ENCODE measurements around the gene PSD2.

PSD2 gene

DNA sequence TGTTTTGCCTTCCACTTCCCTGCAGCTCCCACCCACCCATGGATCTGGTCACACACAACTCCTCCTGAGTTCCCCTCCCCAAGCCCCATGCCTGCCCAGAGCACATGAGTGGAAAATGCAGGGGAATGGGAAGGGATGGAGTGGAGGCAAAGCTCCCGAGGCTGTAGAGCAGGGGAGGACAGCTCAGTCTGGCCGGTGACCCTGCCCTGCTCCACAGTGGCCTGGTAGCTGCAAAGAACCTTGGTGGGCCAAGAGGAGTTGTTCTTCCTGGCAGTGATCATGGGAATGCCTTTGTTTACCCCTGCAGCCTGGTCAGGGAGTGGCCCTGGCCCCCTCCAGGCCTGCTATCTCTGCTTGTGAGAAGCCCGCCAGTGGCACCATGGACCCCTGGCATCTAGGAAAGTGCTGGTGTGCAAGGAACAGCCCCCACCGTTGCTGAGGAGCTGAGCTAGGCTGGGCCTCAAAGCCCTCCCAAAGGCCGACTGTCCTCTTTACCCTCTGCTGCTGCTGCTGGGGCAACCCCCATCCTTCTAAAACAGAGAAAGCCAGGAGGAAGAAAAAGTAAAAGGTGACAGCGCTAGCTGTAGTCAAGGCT lies 60.4 kb downstream of the PSD2 start:
- DNase-seq (ENCODE audit: low read depth): no peak

DNA sequence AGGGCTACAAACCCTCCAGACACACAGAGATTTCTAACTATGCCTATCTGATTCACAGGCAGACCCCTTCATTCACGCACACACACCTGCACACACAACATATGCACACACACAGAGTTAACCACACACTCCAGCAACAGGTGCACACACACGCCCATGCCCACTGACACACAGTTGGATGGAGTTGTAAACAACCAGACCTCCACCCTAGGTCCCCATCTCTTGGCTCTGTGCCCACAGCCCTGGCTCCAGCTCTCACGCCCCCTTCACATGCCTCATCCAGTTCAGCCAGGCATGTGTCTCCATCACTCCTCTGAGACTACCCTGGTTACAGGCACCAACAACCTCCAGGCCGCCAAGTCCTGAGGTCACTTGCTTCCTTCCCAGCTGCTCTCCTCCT lies 61.1 kb downstream of the PSD2 start:
- DNase-seq (ENCODE audit: low read depth): no peak

GRCh38 chr5:139859013-139859412 lies 63.4 kb downstream of the PSD2 start:
- DNase-seq (ENCODE audit: low read depth): no peak

DNA sequence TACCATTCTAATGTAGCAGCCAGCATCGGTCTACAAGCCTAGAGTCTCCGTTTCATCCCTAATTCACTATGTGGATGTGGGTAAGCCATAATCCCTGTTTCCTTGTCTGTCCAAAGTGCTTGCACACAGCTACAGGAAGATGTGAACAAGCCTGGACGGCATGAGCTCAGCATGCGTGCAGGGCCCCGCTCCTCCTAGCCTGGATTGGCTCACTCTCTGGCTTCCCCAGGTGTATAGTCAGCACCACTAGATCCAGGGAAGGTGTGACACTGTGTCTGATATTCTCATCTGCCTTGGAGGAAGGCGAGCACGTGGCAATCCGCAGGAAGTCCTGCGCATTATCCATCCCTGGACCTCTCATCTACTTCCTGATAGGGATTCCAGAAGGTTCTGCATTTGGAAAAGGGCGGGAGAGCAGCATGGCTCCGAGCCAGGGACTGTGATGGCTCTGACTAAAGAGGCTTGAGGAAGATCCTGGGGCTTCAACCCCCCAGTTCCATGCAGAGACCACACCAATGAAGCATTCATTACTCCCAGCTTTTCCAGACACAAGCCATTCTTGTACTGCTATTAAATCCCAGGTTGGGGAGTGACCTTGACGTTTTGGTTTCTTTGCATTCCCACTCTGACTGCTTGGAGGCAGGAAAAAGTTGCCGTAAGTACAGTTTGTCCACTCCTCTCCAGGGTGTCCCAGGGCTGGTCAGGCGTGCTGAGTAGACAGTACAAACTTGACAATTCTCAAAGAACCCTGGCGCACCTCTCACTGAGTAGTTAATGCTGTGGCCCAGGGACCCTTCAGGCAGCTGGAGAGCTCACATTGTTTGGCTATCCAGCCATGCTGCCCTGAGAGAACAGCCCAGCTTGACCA lies 65.6 kb downstream of the PSD2 start:
- no peak for DNase-seq (ENCODE audit: low read depth)

DNA sequence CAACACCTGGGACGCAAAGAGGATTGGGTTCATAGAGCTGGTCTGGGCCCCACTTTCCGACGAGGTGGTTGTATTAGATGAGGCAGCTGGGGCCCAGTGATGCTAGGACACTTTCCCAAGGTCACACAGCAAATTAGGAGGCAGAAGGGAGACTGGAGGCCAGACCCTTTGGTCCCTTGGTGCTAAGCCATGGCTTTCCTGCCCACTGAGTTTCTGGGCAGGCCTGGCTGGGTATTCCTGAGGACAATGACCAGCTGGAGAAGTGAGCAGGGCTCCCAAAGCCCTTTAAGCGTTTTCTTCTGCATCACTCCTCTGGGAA lies 66.2 kb downstream of the PSD2 start:
- DNase-seq (ENCODE audit: low read depth): no peak

GRCh38 chr5:139862313-139862712 lies 66.7 kb downstream of the PSD2 start:
- no peak for DNase-seq (ENCODE audit: low read depth)

DNA sequence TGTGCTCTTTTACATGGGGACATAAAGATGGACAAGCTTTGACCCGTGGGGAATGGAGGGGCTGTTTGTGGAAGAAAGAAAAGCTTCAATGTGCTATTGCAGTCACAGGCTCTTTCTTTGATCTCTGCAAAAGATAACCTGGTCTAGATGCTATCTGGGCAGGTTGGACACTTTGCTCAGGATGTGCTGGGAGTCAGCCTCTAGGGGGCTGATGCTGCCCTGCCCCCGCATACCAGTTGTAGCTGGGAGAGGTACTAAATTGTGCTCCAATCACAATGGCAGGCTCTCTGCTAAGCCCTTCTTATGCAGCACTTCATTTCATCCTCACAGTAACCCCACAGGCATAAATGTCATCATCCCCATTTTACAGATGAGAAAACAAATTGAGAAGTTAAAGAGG lies 67.2 kb downstream of the PSD2 start:
- no peak for DNase-seq (ENCODE audit: low read depth)

GRCh38 chr5:139863361-139863760 lies 67.8 kb downstream of the PSD2 start:
- DNase-seq (ENCODE audit: low read depth): no peak

GRCh38 chr5:139863855-139864558 lies 68.4 kb downstream of the PSD2 start:
- peak; percentile 20 for DNase-seq (ENCODE audit: low read depth)

DNA sequence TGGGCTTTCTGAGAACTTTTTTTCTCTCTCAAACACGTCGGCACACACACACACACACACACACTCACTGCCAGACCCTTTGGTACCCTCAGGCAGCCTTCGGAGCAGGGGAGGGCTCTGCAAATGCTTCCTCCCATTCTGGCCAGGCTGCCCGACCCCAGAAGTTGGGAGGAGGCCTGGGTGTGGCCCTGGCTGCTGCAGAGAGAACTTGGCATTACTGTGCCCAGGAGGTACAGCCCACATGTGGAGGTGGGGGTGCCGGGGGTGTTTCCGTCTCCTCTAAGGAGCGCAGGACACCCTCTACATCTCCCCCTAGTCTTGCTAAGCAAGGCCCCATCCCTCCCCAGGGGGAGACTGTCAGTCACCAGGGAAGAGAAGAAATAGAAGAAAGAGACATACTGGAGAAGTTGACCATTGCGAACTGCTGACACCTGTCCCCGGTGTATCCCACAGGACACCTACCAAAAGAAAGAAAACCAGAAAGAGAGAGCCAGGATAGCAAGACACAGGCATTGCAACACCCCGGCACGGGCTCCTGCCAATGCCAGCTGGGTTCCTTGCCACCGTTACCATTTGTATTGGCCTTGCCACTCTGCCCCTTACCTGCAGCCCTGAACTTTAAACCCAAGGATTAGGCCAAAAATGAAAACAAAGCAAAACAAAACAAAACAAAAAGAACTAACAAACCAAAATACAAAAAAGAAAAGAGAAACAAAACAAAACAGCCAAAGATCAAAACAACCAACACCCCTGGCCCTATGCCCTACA lies 69.3 kb downstream of the PSD2 start:
- DNase-seq (ENCODE audit: low read depth): no peak

DNA sequence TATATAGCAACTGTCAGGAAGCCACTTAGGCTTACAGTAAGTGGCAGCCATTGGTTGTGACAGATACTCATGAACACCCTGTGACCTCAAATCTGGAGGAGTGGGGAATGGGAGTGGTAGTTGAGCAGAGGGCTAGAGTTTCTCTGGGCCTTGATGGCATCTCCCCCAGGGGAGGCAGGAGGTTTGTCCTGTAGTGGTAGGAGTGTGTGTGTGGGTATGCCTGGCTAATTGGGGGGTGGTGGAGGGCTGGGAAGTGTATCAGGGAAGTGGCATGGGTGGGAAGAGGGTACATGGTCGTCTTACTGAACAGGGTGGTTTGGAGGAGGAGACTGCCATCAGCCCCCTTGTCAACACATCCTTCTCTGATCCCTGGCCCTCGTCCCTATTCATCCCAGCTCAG lies 71.5 kb downstream of the PSD2 start:
- no peak for DNase-seq (ENCODE audit: low read depth)

DNA sequence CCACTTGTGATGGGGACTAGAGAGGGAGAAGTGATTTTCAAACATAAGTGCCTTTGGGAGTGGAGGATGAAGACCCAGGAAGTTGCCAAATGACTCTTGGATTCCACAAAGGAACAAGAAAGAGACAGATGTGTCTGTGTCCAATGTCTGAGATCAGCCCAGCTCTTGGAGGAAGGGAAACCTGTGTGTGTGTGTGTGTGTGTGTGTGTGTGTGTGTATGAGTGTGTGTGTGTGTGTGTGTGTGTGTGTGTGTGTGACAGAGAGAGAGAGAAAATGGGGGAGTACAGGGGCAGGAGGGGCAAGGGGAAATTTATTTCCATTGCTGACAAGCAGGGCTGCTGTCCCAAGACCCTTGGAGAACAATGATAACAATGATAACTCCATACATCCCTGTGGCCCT lies 72.0 kb downstream of the PSD2 start:
- DNase-seq (ENCODE audit: low read depth): no peak

- no peak for DNase-seq (ENCODE audit: low read depth)
These were observed 73.6 kb downstream of the PSD2 start for GRCh38 chr5:139869042-139869790.

DNA sequence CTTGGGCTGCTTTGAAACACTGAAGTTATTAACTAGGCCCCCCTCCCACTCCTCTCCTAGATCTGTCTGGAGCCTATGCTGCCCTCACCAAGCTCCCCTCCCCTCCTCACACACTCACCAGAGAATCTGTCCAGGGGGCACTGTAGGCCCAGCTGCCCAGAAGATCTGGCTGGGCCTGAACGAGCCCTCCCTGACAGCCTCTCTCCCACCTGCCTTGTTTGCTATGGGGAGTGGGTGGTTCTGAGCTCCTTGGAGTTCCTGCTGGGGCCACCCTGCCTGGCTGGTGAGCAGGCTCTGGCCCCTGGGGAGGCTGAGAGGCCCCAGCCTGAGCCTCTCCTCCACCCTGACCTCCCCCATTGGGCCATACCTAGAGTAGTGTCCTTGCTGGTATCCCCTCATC lies 75.1 kb downstream of the PSD2 start:
- no peak for DNase-seq (ENCODE audit: low read depth)

DNA sequence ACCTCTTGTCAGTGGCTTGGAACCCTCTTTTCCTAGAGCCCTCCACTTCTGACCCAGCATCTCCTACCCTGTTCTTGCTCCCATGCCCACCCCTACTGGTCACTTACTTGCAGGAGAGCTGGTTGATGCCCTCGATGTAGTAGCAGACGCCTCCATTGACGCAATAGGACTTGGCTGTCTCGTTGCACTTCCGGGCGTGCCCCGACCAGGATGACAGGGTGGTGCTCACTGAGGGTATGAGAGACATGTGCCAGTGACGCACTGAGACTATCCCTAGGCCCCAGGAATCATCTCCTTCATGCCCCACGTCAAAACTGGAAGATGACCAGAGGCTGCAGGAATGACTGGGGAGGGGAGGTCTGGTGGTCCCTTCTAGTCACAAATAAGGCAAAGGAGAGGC lies 76.0 kb downstream of the PSD2 start:
- no peak for DNase-seq (ENCODE audit: low read depth)

- no peak for DNase-seq (ENCODE audit: low read depth)
These were observed 76.6 kb downstream of the PSD2 start for GRCh38 chr5:139872052-139872766.

- DNase-seq (ENCODE audit: low read depth): no peak
These were observed 77.5 kb downstream of the PSD2 start for GRCh38 chr5:139872851-139873794.

GRCh38 chr5:139875957-139876356 lies 80.3 kb downstream of the PSD2 start:
- DNase-seq (ENCODE audit: low read depth): no peak

GRCh38 chr5:139877129-139877597 lies 81.6 kb downstream of the PSD2 start:
- no peak for DNase-seq (ENCODE audit: low read depth)

DNA sequence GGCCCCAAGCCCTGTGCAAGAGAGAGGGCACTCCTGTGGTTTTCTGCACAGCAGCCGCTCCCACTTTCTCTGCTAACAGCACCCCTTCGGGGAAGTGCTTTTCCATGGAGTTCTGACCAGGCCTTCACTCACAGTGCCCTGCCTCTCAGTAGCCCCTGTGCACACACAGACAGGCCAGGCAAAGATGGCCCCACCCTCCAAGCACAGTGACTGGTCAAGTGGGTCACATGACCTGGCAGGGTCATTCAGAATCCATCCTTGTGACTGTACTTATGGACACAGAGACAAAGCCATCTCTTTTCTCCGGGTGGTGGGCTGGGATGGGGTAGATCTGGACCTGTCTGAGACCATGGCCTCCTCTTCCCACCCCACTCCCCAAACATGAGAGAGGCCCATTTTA lies 82.5 kb downstream of the PSD2 start:
- no peak for DNase-seq (ENCODE audit: low read depth)
